SKM-1 (cell line): ENCODE results near the gene IL1B.

Experiments
- DNase-seq: peaks from one replicate; lab custom pipeline; 2025; ENCODE audit not compliant: unreplicated experiment; lab: John Stamatoyannopoulos, UW

The IL1B gene

DNA sequence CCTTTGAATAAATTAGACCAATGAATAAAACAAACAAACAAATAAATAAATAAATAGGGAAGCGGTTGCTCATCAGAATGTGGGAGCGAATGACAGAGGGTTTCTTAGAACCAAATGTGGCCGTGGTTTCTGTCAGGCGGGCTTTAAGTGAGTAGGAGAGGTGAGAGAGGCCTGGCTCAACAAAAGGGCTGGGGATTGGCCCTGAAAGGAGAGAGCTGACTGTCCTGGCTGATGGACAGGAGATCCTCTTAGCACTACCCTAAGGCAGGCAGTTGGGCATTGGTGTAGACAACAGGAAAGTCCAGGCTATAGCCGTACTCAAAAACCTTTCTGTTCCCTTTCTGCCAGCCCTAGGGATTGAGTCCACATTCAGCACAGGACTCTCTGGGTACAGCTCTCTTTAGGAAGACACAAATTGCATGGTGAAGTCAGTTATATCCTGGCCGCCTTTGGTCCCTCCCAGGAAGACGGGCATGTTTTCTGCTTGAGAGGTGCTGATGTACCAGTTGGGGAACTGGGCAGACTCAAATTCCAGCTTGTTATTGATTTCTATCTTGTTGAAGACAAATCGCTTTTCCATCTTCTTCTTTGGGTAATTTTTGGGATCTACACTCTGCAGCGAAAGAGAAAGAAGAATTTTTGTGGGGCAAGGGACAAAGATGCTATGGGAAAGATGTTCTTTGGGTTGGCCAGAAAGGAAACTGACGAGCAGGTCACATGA, 6.5 kb downstream of the IL1B start:
- DNase-seq = no peak

DNA sequence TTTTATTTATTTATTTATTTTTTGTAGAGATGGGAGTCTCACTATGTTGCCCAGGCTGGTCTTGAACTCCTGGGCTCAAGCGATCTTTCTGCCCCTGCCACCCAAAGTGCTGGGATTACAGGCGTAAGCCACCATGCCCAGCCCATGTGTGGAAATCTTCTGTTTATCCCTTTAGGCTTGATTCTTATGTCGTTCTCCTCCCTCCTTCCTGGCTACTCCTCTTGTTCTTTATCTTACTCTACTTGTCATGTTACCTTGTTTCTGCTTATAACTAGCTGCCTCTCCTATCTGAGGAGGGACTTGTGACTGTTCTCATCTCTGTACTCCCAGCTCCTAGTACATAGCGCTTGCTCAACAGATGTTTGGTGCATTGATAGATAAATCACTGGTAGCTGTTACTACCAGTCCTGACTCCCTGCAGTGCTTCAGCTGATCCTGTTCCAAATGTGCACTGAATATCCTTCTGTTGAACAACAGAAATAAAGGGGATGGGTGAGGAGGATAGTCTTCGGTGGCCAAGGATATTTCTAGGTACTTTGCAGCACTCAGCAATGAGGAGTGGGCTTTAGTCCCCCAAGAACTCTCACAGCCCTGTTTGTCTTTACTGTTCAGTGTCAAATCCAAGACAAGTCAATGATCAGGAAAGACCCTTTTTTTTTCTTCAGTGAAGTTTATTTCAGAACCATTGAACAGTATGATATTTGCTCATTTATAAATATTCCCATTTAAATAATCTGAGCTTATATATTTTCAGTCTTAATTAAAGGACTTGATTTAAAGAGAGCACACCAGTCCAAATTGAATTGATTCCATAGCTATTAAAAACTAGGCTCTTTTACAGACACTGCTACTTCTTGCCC, 7.2 kb downstream of the IL1B start:
- no peak for DNase-seq

DNA sequence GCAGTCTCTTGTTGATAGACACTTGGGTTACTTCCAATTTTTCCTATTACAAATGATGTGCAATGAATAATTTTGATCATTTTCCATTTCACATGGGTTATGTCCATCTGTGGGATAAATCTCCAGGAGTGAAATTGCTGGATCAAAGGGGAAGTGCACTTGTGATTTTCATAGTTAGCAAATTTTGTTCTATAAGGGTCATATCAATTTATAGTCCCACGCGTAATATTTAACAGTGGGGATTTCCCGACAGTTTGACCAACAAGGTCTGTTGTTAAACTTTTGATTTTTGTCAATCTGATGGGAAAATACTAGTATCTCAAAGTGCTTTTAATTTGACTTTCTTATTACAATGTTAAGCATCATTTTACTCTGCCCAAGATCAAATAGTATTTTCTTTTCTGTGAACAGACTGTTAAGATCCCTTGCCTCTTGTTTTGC, 8.3 kb downstream of the IL1B start:
- DNase-seq = no peak

DNA sequence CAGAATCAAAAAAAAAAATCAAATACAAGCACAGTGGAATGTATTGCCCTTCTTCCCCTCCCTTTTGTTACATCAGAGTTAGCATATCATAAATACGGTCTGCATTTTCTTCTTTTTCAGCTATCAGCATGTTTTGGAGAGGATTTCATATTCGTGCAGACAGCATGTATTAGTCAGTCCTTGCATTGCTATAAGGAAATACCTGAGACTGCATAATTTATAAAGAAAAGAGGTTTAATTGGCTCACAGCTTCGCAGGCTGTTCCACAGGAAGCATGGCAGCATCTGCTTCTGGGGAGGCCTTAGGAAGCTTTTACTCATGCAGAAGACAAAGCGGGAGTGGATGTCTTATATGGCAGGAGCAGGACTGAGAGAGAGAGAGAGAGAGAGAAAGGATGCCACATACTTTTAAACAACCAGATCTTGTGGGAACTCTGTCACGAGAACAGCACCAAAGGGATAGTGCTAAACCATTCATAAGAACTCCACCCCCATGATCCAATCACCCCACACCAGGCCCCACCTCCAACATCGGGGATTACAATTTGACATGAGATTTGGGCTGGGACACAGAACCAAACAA, 8.9 kb downstream of the IL1B start:
- DNase-seq = no peak

DNA sequence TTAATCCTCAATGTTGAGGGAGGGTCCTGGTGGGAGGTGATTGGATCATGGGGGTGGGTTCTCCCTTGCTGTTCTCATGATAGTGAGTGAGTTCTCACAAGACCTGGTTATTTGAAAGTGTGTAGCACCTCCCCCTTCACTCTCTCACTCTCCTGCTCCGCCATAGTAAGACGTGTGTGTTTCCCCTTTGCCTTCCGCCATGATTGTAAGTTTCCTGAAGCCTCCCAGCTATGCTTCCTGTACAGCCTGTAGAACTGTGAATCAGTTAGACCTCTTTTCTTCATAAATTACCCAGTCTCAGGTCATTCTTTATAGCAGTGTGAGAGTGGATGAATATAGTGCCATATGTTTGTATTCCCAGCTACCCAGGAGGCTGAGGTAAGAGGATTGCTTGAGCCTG, 9.6 kb downstream of the IL1B start:
- no peak for DNase-seq

DNA sequence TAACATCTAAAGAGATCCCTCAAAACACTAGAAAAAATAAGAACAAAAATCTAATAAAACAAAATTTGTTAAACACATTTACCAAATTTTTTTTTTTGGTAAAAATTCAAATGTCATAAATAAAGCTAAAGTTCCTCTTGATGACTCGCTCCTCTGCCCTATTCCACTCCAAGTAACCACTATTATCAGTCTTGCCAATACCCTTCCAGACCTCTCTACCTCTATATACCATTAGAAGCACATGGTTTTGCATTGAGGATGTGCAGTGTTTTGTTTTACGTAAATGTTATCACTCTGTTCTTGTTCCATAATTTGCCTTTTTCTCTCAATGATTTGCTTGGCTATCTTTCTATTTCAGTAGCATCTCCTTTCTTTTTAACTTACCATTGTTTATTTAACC, 10.9 kb downstream of the IL1B start:
- DNase-seq = no peak

DNA sequence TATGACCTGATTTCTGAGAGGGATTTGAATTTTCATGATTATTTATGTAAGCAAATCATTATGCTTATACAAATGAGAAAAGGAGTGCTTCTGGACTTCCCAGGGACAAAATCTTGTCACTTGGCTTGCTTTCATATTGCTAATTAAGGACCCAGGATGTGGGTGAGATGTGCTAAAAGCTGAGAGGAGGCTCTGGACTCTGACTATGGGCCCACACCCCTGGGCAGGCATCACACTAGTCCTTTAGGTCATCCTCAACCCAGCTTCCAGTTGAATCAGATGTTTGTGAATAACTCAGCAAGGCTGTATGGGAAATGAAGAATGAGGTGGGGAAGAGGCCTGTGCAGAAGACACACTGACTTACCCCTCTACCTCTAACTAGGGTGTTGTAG, 11.9 kb downstream of the IL1B start:
- no peak for DNase-seq

DNA sequence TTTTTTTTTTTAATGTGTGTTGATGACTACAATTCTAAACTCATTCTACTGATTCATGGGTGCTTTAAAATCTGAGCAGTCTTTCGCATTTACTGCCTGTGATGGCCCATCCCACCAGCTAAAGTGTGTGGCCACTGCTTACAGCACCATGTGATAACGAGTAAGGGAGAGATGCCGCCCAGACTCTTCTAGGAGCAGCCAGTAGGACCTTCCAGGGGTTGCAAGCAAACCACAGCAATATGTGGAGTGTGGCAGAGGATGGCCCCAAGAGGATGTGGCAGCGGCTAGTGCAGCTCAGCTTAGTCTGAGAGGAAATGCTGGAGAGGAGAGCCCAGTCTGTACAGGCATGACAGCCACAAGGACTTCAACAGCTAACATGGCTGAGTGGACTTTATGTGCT, 14.9 kb downstream of the IL1B start:
- DNase-seq = peak; percentile 16

DNA sequence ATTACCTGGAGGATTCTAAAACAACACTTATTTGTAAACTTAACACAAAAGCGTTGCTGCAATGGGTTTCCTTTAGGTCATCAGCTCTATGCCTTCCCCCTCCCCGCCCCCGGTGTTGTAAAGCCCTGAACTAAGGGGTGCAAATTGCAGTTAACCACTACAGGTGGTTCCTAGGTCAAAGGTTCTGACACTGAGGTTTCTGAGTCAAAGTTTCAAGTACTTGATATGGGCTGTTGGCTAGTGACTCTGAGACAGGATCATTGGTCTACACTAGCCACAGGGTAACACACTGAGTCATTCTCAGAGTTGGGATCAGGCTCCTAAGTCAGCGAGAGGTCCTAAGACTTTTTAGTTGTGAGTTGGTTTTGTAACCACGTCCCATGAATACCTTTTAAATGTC, 15.4 kb downstream of the IL1B start:
- no peak for DNase-seq

DNA sequence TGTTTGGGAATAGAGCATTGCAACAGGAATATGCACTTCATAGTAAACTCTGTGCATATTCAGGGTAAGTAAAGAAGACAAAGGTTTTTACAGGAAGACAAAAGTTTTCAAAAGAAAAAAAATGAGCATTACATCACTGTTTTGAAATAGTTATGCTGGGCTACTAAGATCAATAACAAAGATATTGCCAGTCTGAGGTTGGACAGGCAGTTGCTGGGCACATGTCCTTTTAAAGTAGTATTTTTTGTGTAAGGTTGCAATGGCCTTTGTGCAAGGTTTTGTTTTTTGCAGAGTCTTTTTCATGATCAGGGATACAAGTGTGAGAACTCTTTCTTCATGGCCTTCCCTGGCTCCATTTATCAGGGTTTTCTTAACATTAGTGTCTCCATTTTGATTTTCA, 16.2 kb downstream of the IL1B start:
- DNase-seq = no peak

DNA sequence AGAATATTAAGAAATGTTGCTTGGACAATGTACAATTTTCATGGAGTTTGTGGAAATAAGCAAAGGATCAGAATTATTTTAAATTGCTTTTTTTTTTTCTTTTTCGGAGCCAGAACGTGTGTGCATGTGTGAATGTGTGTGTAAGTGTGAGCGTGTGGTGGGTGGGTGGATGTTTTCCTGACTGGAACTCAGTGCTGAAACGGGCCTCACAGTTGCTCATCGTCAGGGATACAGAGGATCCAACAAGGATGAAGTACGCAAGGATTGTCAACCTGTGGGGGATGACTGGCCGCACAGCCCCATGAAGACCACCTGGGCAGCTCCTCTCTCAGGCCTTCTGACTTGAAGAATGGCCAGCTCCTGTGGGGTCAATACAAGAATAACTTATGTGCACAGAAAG, 17.5 kb downstream of the IL1B start:
- DNase-seq = no peak

DNA sequence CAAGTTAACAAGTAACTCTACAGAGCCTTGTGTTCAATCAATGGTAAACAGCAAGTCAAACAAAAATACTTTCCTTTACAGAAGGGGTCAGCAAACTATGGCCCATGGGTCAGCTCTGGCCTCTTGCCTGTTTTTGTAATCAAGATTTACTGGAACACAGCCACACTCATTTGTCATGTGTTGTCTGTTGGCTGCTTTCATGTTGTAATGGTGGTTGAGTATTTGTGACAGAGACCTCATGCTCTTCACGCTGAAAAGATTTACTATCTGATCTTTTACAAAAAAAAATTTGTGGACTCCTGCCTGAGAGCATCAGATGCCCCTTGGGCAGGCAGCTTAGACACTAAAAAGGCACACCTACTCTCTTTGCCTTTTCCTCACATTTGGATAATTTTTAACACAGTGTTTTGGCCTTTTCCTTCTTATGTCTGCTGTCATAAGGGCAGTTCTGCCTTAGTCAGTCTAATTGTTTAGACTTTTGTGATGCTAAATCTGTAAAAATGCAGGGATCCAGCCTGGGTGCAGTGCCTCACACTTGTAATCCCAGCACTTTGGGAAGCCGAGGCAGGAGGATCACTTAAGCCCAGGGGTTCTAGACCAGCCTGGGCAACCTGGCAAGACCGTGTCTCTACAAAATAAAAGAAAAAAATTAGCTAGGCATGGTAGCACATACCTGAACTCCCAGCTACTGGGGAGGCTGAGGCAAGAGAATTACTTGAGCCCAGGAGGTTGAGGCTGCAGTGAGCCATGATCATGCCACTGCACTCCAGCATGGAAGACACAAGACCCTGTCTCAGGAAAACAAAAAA, 18.3 kb downstream of the IL1B start:
- no peak for DNase-seq

DNA sequence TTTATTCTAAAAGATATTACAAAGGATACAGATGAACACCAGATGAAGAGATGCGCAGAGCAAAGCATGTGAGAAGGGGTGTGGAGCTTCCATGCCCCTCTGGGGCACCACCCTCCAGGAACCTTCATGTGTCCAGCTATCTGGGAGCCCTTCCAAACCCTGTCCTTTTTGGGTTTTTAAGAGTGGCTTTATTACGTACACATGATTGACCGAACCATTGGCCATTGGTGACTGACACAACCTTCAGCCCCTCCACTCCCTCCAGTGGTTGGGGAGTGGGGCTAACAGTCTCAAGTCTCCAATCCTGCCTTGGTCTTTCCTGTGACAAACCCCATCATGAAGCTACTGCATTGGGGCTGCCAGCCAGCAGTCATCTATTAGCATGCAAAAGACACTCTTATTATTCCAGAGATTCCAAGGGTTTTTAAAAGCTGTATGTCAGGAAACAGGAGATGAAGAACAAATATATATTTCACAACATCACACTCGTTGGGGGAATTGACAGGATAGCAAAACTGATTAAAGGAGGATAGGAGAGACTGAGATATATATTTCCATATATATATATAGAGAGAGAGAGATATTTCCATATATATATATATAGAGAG, 19.4 kb downstream of the IL1B start:
- no peak for DNase-seq

DNA sequence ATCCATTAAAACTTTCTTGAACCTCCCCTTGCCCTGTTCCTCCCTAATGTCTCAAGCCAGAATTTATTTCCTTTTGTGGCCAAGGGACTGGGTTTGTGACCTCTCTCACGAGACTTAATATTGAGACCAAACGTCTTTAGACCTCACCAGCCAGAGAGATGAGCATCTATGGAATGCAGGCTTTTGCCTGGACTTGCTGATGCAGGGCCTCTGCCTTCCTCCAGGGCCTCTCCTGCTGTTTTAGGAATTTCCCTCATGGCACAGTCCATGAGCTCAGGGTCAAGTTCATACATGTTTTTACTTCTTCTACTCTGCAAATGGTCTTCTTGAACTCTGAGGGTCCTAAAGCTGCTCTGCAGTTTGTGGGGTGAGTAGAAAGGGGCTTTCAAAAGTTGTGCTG, 22.3 kb downstream of the IL1B start:
- DNase-seq = no peak

DNA sequence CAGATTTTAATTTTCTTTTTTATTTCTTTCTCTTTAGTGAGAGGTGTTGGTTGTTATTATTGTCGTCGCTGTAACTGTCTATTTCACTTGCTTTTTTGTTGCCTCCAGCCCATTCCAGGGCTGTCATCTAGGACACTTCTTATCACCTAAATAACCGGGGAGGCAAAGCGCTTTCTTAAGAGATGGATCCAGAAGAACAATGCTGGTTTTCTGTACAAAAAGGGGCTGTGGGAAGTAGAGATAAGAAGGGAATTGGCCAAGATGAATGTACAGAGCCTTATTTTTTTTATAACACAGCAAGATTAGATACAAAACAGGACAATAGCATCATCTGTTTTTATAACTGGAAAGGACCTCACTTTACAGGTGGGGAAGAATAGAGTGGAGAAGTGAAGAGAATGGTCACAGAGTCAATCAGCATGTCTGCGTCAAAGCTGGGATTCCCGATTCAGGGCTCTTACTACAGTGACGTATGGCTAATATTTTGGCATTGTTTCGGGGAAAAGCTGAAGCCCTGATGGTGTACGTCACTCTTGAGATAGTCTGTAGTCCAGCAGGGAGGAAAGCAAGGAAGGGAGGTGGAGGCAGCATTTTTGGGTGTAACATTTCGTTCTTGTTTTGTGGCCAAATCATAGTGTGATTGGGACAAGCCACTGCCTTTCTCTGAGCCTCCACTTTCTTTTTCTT, 23.2 kb downstream of the IL1B start:
- DNase-seq = no peak

DNA sequence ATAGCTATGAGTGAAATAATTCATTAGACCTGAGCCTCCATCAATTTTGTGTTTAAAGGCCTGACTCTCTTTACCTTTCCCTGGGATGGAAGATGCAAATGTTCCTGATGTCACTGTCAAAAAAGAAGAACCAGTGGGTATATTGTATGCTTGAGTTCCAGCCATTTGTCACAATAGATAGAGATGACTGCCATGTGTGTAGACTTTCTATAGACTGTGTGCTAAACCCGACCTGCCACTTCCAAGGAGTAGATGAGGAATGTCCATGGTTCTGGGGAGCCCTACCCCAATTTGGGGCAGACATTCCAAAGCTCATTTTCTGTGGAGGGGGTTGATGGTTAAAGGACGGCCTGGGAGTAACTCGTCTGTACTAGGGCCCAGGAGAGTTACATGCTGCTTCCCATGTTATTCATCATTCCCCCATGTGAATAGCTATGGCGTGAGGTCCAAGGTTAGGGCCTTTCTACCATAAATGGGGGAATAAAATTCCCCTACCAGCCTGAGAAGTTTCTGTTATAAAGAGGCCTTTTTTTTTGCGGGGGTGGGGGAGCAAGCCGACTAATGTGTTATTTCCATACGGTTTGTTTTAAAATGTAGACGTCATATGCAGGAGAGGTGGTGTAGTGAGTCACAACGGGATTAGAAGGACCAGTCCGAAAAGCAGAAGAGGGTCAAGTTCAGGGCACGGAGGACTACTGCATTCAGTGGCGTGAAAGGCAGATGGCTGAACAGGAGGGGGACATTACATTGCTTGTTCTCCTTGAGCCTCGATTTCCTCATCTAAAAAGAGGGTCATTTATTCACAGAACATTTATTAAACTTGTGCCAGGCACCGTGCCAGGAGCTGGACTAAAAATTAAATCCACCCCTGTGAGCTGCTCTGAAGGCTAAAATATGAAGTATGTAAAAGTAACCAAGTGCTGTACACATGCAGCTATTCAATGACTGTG, 24.0 kb downstream of the IL1B start:
- no peak for DNase-seq

DNA sequence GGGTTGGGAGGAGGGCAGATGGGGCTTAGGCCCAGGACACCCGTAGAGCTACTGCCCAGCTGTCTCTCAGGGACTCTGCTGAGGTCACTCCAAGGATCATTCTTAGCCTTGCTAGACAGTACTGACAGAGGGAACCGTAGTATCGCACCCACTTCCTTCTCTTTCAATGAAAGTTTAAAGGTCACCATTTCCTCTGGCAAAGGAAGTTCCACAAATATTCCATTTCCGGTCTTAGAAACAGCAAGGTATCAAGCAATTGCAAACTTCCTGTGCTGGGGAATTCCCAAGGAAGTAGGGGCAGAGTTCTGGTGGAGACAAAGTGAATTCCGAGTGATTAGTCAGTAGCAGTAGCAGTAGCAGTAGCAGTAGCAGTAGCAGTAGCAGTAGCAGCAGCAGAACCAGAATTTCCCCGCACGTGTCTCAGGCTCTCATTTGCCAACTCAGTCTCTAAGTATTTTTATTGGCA, 24.7 kb downstream of the IL1B start:
- DNase-seq = peak; percentile 38

DNA sequence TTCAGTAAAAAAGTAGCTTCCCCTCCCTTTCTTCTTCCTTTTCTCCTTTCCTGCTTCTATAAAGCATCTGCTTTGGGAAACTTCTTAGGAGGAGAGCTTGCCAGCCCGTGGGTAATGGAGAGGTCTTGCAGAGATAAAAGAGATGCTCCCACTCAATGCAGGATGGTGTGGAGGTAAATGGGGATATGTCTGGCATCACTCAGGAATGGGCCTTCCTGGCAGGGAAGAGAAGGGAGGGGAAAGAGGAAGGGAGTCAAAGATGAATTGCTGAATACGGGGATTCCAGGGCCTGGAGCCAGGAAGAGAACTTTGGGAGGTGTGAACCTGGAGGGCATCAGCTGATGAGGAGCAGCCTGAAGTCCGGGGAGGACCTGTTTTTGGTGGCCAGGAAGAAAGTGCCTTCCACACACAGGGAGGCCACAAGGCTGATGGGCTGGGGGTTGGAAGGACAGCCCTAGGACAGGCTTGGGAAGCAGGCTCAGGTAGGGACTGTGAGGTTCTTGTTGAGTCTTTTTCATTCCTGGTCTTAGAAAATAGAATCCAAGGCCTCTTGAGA, 25.2 kb downstream of the IL1B start:
- no peak for DNase-seq

DNA sequence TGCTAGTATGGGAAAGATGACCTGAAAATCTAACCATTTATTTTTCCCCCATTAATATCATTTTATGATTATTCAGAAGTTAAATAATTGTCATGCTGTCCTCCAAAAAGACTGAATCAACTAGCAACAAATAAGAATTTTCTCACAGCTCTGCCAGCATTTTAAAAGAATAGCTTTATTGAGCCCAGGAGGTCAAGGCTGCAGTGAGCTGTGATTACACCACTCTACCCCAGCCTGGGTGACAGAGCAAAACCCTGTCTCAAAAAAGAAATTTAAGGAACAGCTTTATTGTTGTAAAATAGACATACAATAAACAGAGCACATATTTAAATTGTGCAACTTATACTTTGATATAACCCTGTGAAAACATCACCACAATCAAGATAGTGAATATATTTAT, 27.5 kb downstream of the IL1B start:
- DNase-seq = no peak
